HEK293 (cell line): ENCODE results near the gene DAZAP1.

Source experiments
- CTCF ChIA-PET: fragments of 350-600 bp; formaldehyde crosslinking; extraction: SDS; loops from one replicate; lab custom pipeline; 2021; ENCODE audit warnings: antibody characterized with exemption; lab: Yijun Ruan, JAX
- POLR2A ChIA-PET: fragments of 300-600 bp; formaldehyde crosslinking; extraction: SDS; loops from one replicate; lab custom pipeline; 2020; ENCODE audit warnings: antibody characterized with exemption, inconsistent platforms; lab: Yijun Ruan, JAX
- H3K27ac ChIP-seq: fragments of 200-500 bp; sonication (Bioruptor generic); 2 replicates; pipeline ENCODE4 v1.5.1; 2014; ENCODE audit warnings: low read depth, low read length, control low read depth, inconsistent platforms; ENCODE audit errors: extremely low read depth
- H3K36me3 ChIP-seq, 2 experiments: fragments of 200-500 bp in 1 of 2; sonication (Bioruptor generic) in 1 of 2; 1 replicate in 1 of 2; 2 replicates in 1 of 2; pipeline ENCODE4 v1.5.1; 2014 to 2017; ENCODE audit warnings: inconsistent platforms in 2 of 2, low read length in 2 of 2; ENCODE audit not compliant: control insufficient read depth in 2 of 2, insufficient read depth in 1 of 2
- H3K4me1 ChIP-seq: fragments of 200-500 bp; sonication (Bioruptor generic); 2 replicates; pipeline ENCODE4 v1.5.1; 2014; ENCODE audit warnings: mild to moderate bottlenecking, low read length, inconsistent platforms; ENCODE audit not compliant: control insufficient read depth, insufficient read depth
- H3K4me3 ChIP-seq: 2 replicates; pipeline ENCODE4 v1.5.1; 2011; ENCODE audit warnings: low read depth, mild to moderate bottlenecking, control low read depth, low read length, moderate library complexity
- H3K9me3 ChIP-seq: fragments of 200-500 bp; sonication (Bioruptor generic); 2 replicates; pipeline ENCODE4 v1.5.1; 2014; ENCODE audit warnings: low read depth, low read length, inconsistent platforms; ENCODE audit not compliant: control insufficient read depth, insufficient read depth
- BCL11A ChIP-seq: fragments of 450-650 bp; formaldehyde crosslinking; IDR thresholded peaks from 2 replicates; pipeline ENCODE4 v1.5.1; 2016; ENCODE audit warnings: low read depth, missing biosample characterization, missing genetic modification characterization
- MEIS1 ChIP-seq: sonication (generic); formaldehyde crosslinking; IDR thresholded peaks from 2 replicates; pipeline ENCODE4 v1.8.1; 2022; ENCODE audit warnings: missing genetic modification reagents, mild to moderate bottlenecking, borderline replicate concordance
- PBX3 ChIP-seq: sonication (generic); formaldehyde crosslinking; IDR thresholded peaks from 2 replicates; pipeline ENCODE4 v1.8.1; 2022; ENCODE audit warnings: mild to moderate bottlenecking, moderate library complexity, missing genetic modification reagents
- PRDM6 ChIP-seq: fragments of 450-650 bp; formaldehyde crosslinking; IDR thresholded peaks from 2 replicates; pipeline ENCODE4 v1.5.1; 2017; ENCODE audit warnings: missing biosample characterization, missing genetic modification characterization
- TRIM28 ChIP-seq: IDR thresholded peaks from 2 replicates; pipeline ENCODE4 v1.6.1; 2011; ENCODE audit warnings: low read length, control low read depth, borderline replicate concordance
- ZBTB20 ChIP-seq: fragments of 450-650 bp; formaldehyde crosslinking; IDR thresholded peaks from 2 replicates; pipeline ENCODE4 v1.5.1; 2016; ENCODE audit warnings: missing biosample characterization, missing genetic modification characterization
- ZBTB21 ChIP-seq: fragments of 450-650 bp; formaldehyde crosslinking; IDR thresholded peaks from 2 replicates; pipeline ENCODE4 v1.5.1; 2017; ENCODE audit warnings: missing biosample characterization, missing genetic modification characterization
- ZBTB8A ChIP-seq: fragments of 450-650 bp; formaldehyde crosslinking; IDR thresholded peaks from 2 replicates; pipeline ENCODE4 v1.5.1; 2016; ENCODE audit warnings: missing biosample characterization, missing genetic modification characterization
- ZEB2 ChIP-seq: fragments of 450-650 bp; formaldehyde crosslinking; IDR thresholded peaks from 2 replicates; pipeline ENCODE4 v1.5.1; 2016; ENCODE audit warnings: missing biosample characterization, missing genetic modification characterization
- ZFHX2 ChIP-seq: fragments of 450-650 bp; formaldehyde crosslinking; conservative IDR thresholded peaks from 2 replicates; pipeline ENCODE4 v1.5.1; 2016; ENCODE audit warnings: missing biosample characterization, missing genetic modification characterization
- ZFP3 ChIP-seq: fragments of 450-650 bp; formaldehyde crosslinking; IDR thresholded peaks from 2 replicates; pipeline ENCODE4 v1.5.1; 2016; ENCODE audit warnings: low read depth, missing biosample characterization, missing genetic modification characterization
- ZFP37 ChIP-seq: fragments of 450-650 bp; formaldehyde crosslinking; IDR thresholded peaks from 2 replicates; pipeline ENCODE4 v1.5.1; 2016; ENCODE audit warnings: missing biosample characterization, missing genetic modification characterization
- ZNF157 ChIP-seq: fragments of 450-650 bp; formaldehyde crosslinking; IDR thresholded peaks from 2 replicates; pipeline ENCODE4 v1.5.1; 2016; ENCODE audit warnings: missing biosample characterization, missing genetic modification characterization
- ZNF280C ChIP-seq: fragments of 450-650 bp; formaldehyde crosslinking; IDR thresholded peaks from 2 replicates; pipeline ENCODE4 v1.5.1; 2016; ENCODE audit warnings: missing biosample characterization, missing genetic modification characterization
- ZNF324 ChIP-seq: fragments of 450-650 bp; formaldehyde crosslinking; IDR thresholded peaks from 2 replicates; pipeline ENCODE4 v1.5.1; 2016; ENCODE audit warnings: missing biosample characterization, missing genetic modification characterization
- ZNF416 ChIP-seq: fragments of 450-650 bp; formaldehyde crosslinking; IDR thresholded peaks from 2 replicates; pipeline ENCODE4 v1.5.1; 2016; ENCODE audit warnings: missing biosample characterization, missing genetic modification characterization
- ZNF433 ChIP-seq: fragments of 450-650 bp; formaldehyde crosslinking; IDR thresholded peaks from 2 replicates; pipeline ENCODE4 v1.5.1; 2016; ENCODE audit warnings: missing biosample characterization, missing genetic modification characterization, low read depth
- ZNF488 ChIP-seq: fragments of 450-650 bp; formaldehyde crosslinking; IDR thresholded peaks from 2 replicates; pipeline ENCODE4 v1.5.1; 2016; ENCODE audit warnings: missing biosample characterization, missing genetic modification characterization
- ZNF518A ChIP-seq: fragments of 450-650 bp; formaldehyde crosslinking; conservative IDR thresholded peaks from 2 replicates; pipeline ENCODE4 v1.5.1; 2016; ENCODE audit warnings: low read depth, missing biosample characterization, missing genetic modification characterization
- ZNF621 ChIP-seq: fragments of 450-650 bp; formaldehyde crosslinking; IDR thresholded peaks from 2 replicates; pipeline ENCODE4 v1.5.1; 2017; ENCODE audit warnings: missing biosample characterization, missing genetic modification characterization
- ZNF76 ChIP-seq: fragments of 450-650 bp; formaldehyde crosslinking; IDR thresholded peaks from 2 replicates; pipeline ENCODE4; 2016; ENCODE audit warnings: low read depth, missing biosample characterization, missing genetic modification characterization, borderline replicate concordance
- ZSCAN16 ChIP-seq: fragments of 450-650 bp; formaldehyde crosslinking; IDR thresholded peaks from 2 replicates; pipeline ENCODE4 v1.5.1; 2016; ENCODE audit warnings: missing biosample characterization, missing genetic modification characterization
- ZSCAN18 ChIP-seq: fragments of 450-650 bp; formaldehyde crosslinking; IDR thresholded peaks from 2 replicates; pipeline ENCODE4 v1.5.1; 2016; ENCODE audit warnings: missing biosample characterization, missing genetic modification characterization

DAZAP1 gene

DNA sequence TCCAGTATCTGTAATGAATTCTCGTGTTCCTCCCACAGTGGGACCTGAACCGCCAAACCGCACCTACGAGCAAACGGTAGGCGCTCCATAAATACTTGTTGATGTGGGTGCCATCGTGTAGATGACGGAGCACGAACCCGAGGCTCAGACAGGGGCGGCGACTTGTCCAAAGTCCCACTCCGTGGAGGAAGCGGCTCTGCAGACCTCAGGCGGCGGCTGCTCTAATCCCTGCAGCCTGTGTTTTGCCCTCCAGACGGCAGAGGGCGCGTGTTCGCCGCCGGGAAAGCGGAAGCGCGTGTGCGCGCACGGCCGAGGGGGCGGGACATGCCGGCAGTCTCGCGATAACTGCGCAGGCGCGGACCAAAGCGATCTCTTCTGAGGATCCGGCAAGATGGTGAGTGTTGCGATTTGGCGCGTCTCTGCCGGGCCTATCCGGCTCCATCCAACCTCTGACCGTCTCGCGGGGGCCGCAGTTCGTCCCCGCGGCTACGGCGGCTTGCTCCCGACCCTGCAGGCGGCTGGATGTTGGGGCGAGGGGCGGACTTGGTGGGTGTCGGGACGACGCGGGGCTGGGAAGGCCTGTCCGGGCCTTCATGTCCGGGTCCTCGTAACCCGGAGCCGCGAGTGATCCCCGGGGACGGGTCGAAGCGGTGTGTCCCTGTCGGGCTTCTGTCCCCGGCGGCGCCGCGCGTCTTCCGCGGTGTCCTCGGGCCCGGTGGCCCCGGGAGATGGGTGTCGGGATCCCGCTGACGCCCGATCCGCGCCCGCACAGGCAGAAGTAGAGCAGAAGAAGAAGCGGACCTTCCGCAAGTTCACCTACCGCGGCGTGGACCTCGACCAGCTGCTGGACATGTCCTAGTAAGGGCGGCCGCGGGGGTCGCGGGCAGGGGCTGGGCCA lies 30.9 kb downstream of the DAZAP1 start, which contains the start of gene RPS15:
Gene RPS15 (plus strand): TSS at position 362 of the 898 bp plus-strand sequence. CDS start 30 bp downstream, at position 392.
- peaks cover 15 to 60% of the 10 kb centered on the region in 2 experiments; a peak in 2 of 3 replicates for H3K36me3 ChIP-seq
- peaks cover 14% of the 10 kb centered on the region for H3K4me1 ChIP-seq
- no peaks in the 10 kb centered on the region for H3K9me3 ChIP-seq
- H3K27ac ChIP-seq: peak within 1 kb of the TSS; percentile 100
- H3K4me3 ChIP-seq: peak within 1 kb of the TSS; percentile 92
- ChIA-PET CTCF (interaction anchor here (1.0 to 1.3 kb wide), 2 partner anchors 13 to 180 kb away, joined by 3 to 4 read pairs; no protein-coding TSS in a partner anchor), POLR2A (interaction anchor here (0.6 to 1.8 kb wide), 3 partner anchors 26 to 169 kb away, joined by 3 to 7 read pairs (median 3); partner anchors contain the start of gene CIRBP)
- no peak for TF ChIP-seq ZNF621 (tag by site-specific recombination)
- no peak for TF ChIP-seq ZNF416
- peak; percentile 43; the same call in 1 of the 2 replicates for TF ChIP-seq TRIM28
- peak; percentile 94; the same call in 1 of the 2 replicates for TF ChIP-seq ZFP37
- TF ChIP-seq MEIS1 (CRISPR knock-in tag): no peak
- no peak; the same call in 1 of the 2 replicates for TF ChIP-seq ZBTB21
- TF ChIP-seq ZEB2 (tag by site-specific recombination): peak; percentile 84; the same call in 1 of the 2 replicates
- no peak for TF ChIP-seq ZNF280C (tag by site-specific recombination)
- peak; percentile 34; the same call in 1 of the 2 replicates for TF ChIP-seq ZSCAN18
- peak; percentile 80; the same call in 1 of the 2 replicates for TF ChIP-seq PBX3 (CRISPR knock-in tag)
- no peak for TF ChIP-seq ZNF433 (tag by site-specific recombination)
- TF ChIP-seq ZFHX2 (tag by site-specific recombination): peak; percentile 87
- TF ChIP-seq ZNF324 (tag by site-specific recombination): peak; percentile 91
- no peak for TF ChIP-seq ZNF157 (tag by site-specific recombination)
- TF ChIP-seq ZNF76 (tag by site-specific recombination): peak; percentile 85
- peak; percentile 53; the same call in 1 of the 2 replicates for TF ChIP-seq ZNF518A (tag by site-specific recombination)
- TF ChIP-seq ZFP3 (tag by site-specific recombination): no peak
- TF ChIP-seq ZSCAN16 (tag by site-specific recombination): 0 out of 2 replicates have a peak, but pooled peaks have one; percentile 47
- peak; percentile 39; the same call in 1 of the 2 replicates for TF ChIP-seq ZBTB20 (tag by site-specific recombination)
- peak; percentile 46; the same call in 1 of the 2 replicates for TF ChIP-seq ZNF488
- no peak; the same call in 1 of the 2 replicates for TF ChIP-seq PRDM6 (tag by site-specific recombination)
- no peak for TF ChIP-seq BCL11A (tag by site-specific recombination)
- TF ChIP-seq ZBTB8A (tag by site-specific recombination): peak; percentile 76
